Pulmonary artery endothelial cell (primary cell): ENCODE measurements around the gene CD58. TPM values are rescaled to one million over a fixed set of nuclear protein-coding genes. Genes with fewer than 3 reads are reported as not detected.
A peak's percentile ranks its signal among the peaks of the same experiment; 100 is the strongest.

Experiments
- DNase-seq: peaks from one replicate; pipeline ENCODE4 v3.0.0-alpha.2; 2011; ENCODE audit warnings: low read depth, low spot score
- total RNA-seq: library from RNA; depleted of rRNA; stranded (reverse); fragments of >200 nt; gene quantifications from 2 replicates; pipeline ENCODE4 v1.2.3, GENCODE V29; 2014

The CD58 gene
- total RNA-seq, 1 donor from 2014 or later = 18.1 TPM

- DNase-seq = no peak
Observed at GRCh38 chr1:116493484-116494352, 77.1 kb downstream of the CD58 start.

DNA sequence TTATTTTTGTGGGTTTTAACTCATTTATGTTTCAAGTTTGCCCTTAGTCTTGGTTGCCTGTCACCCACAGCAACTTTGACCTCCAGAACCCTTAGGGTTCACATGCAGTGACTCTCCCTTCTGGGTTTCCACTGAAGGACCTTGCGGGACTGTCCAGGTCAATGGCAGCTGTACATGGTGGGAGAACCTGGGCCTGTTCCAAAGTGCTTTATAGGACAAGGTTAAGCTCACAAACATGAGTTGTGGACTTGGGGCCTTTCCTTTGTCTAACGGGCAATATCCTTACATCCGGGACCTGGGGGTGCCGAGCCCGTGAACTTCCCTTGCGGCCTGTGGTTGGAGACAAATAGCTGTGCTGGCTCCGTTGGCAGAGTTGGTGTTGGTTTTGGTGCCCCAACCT, 77.8 kb downstream of the CD58 start:
- DNase-seq = no peak

DNA sequence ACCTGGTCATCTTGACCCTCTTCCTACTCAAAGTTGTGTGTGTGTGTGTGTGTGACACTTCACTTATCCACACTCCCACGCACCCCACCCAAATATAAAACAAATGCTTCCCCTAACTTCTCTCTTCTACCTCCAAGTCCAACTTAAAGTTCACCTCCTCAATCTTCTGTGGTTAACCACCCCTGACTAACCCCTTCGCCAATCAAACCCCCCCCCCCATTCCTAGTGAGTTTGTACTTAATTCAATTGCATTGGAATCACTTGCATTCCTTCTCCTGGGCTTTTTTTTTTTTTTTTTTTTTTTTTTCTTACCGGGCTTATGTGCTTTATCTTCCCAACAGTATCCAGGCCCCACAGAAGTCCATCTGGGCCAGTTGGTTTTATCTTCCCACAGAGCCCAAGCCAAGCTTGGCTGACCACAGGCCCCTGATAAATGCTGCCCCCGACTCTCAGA, 78.4 kb downstream of the CD58 start:
- DNase-seq = no peak

DNA sequence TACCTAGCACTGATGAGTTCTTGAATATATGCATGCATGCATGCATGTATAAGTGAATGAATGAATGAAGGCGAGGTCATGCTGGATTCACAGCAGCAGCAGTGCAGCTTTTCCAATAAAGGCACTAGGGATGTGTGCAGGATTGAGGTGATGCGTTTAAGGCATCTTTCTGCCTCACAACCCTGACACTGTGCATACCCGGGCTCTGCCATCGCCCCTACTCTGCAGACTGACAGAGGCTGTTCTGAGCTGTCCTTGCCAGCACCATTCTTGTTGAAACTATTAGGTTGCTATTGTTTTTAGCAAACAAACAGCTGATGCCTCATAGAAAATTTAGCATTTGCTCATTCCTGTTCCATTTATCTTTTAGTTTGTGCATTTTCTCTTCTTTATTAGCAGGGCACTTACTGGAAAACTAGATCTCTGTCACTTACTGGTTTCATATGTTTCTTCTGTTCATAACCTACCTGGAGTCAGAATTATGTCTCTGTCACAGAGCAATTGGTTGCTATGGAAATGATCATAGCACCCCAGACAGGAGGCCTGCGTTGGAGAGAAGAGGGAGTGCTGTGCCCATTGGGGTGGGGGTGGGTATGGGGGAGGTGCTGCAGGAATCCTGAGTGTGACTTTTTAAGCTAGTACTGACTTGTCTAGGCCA, 79.0 kb downstream of the CD58 start:
- DNase-seq = no peak

DNA sequence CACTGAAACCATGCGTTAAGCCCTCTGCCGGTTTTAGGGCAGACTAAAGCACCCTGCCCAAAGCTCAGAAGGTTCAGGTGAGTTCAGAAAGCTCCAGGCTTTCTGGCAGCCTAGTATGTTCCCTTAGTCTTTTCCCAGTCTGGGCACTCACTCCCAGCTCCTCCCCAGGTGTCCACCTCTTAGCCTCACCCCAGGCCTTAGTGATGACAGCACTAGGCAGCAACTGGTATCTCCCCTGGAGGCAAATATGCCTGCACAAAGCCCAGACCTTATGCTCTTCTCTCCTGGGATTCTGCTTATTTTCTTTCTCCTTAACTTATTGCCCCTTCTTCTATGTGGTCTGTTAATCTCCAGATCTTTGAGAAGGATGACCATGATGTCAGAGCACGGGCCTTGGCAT, 80.2 kb downstream of the CD58 start:
- no peak for DNase-seq

DNA sequence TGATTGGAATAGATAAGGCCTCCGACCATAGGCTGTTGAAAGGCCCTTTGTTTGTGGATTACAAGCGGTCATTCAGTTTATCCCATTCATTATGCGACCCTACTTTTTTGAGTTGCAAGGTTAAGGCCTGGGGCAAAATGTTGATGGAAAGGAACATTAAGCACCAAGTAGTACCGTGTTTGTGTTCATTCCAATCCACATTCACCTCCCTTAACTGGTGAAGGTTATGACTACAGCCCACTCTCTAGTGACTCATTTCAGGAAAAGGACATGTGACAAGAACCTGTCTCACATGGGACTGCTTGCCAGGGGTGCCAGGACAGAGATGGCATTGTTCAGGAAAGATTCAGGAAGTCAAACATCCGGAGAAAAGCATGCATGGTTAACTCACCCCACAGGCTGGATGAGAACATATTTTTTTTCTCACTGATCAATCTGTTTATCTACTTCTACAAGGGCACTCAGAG, 81.6 kb downstream of the CD58 start:
- peak; percentile 75 for DNase-seq

- no peak for DNase-seq
Observed at GRCh38 chr1:116488071-116488470, 82.8 kb downstream of the CD58 start.

DNA sequence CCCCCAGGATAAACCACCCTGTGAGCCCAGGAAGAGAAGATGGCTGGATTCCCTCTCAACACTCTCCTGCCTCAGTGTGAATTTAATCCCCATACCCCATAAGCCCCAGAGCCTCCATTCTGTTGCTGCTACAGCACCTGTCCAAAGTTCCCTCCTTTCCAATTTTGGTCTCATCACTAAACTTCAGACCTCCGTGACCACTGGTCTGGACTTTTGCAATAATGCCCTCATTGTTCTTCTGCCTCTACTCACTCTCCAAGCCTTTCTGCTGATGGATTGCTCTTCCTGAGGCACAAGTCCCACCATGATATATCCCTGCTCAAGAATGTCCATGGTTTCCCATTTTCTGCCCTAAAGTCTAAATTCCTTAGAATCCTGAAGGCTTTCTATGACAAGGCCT, 83.2 kb downstream of the CD58 start:
- DNase-seq = no peak

GRCh38 chr1:116487031-116487430, 83.8 kb downstream of the CD58 start:
- DNase-seq = no peak

GRCh38 chr1:116486424-116486823, 84.4 kb downstream of the CD58 start:
- DNase-seq = no peak

GRCh38 chr1:116485976-116486375, 84.8 kb downstream of the CD58 start:
- DNase-seq = no peak

- peak; percentile 71 for DNase-seq
Observed at GRCh38 chr1:116485071-116485735, 85.6 kb downstream of the CD58 start.

DNA sequence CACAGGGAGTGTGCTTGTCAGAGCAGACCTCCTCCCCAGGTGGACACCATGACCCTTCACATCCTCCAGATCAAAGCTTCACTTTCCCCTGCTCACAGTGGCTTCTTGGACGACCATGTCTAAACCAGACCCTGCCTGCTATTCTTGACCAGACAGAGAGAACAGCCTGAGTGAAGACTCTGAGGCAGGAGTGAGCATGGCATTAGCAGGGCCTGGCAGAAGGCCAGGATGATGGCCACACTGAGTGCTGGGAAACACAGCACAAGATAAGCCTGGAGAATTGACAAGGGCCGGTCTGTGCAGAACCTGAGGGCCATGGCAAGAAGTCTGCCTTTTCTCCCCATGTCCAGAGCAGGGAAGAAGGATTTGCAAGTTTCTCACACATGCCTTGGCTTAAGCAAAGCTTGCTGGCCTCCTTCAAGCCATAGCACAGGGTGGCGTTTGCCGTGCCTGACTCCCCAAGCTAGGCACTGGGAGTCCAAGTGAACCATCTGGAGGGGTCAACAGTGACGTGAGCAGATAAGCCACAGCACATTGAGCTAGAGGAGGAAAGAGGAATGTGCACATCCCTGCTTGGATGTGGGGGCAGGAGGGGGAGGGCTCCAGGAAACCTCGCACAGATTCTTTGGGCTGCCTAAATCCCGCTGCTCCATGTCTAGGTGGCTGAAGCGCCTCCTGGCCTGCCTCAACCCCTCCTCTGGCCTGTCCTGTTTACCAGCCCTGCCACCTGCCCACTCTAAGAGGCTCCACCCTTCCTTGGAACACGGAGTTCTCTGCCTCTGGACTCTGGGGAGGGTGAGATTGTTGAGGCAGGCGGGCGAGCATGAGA, 87.1 kb downstream of the CD58 start:
- no peak for DNase-seq

DNA sequence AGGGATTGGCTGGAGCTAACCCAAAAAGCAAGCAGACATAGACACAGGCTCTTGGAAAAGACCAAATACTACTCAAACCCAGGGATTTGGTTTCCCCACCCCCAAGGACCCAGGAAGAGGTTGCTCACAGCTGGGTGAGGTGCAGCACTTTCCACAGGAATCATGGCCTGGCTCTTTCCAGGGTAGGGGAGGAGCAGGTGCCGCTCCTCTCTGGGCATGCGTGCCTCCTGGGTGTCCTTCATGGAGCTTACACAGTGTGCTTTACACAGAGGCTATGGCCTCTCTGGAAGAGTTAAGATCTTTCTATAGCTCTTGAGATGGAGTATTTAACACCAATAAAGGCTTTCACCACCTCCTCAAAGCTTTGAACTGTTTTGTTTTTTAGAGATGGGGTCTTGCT, 88.3 kb downstream of the CD58 start:
- DNase-seq = no peak

- DNase-seq = no peak
Observed at GRCh38 chr1:116481934-116482333, 88.9 kb downstream of the CD58 start.

- no peak for DNase-seq
Observed at GRCh38 chr1:116478621-116479020, 92.2 kb downstream of the CD58 start.

DNA sequence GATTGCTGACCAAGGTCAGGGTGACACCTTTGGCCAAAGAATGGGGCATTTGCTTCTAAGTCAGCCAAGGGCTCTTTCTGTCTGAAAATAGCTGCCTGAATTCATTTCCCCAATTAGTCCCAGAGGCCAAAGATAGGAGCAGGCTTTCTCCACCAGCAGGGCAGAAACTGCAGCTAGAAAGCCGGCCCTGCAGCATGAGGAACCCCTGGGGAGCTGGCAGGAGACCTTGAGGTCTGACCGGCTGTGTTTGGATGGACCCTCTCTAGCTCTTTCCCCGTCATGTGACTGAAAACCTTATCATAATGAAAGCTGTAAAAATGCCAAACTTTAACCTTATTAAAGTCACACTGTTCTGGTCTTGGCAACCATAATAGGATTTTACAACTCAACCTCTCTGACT, 93.4 kb downstream of the CD58 start:
- DNase-seq = no peak

- DNase-seq = no peak
Observed at GRCh38 chr1:116476321-116476720, 94.5 kb downstream of the CD58 start.

DNA sequence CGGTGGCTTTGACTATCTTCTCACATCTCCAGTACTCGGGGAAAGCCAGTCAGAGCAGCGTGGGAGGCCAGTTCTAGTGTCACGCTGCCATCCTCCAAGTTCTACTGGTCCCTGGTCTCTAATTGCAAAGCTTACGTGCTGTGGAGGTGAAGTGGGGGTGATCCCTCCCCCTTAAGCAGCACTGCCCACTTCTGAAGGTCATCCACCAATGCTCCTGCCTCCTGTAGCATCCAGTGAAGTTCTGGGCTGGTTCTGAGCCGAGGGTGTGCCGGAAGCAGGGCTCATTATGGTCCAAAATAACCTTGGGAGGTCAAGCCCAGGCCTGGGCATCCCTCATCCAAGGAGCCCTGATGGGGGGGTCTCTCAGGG, 95.0 kb downstream of the CD58 start:
- DNase-seq = no peak

DNA sequence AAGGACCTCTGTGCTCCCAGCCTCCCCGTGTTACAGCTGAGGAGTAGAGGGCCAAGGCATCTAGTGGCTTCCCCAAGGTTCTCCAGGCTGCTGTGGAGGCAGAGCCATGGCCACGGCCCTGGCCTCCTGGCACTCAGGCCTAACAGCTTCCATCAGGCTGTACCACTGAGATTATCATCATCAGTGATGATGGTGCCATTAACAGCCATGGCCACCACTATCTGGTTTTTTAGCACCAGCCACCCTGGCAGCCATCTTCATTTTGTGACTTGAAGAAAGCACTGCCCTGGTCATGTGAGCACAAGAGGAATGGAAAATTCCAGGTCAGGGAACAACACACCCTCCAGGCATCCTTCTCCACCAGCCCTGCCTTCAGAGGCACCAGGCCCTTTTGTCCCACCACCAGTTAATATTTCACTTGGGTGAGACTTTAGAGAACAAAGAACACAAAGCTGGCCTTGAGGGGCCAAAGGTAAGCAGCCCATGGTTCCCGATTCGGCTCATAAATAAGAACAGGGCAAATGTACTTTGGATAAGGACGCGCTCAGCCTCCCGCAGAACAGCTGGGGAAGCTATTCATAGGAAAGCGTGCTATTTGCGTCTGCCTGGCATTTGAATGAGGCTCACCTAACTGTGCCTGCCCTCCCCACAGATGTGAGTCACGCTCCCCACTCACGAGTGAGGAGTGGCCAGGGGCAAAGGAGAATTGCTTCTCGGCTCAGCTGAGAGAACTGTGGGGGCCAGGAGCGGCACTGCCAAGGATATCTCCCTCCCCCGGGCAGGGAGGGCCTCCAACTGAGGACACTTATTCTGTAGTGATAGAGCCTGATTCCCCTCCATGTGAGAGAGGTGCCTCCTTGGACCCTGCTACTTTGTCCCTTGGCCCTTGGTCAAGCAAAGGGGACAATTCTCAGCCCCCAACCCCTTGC, 95.6 kb downstream of the CD58 start:
- no peak for DNase-seq
